Osteocyte (in vitro differentiated cells): ENCODE measurements around the gene TM7SF2. TPM values are rescaled to one million over a fixed set of nuclear protein-coding genes. Genes with fewer than 3 reads are reported as not detected.

ENCODE experiments used
- DNase-seq: peaks from one replicate; pipeline ENCODE4 v3.0.0; 2021; ENCODE audit warnings: mixed read lengths; ENCODE audit not compliant: unreplicated experiment; ENCODE audit errors: extremely low spot score
- H3K27ac Mint-ChIP-seq: one replicate; pipeline ENCODE4 v1.8.0; 2021; ENCODE audit warnings: mild to moderate bottlenecking, mixed read lengths; ENCODE audit not compliant: unreplicated experiment
- H3K27me3 Mint-ChIP-seq: one replicate; pipeline ENCODE4 v1.8.0; 2021; ENCODE audit warnings: mixed read lengths; ENCODE audit not compliant: unreplicated experiment
- H3K36me3 Mint-ChIP-seq: one replicate; pipeline ENCODE4 v1.8.0; 2021; ENCODE audit warnings: mixed read lengths; ENCODE audit not compliant: unreplicated experiment
- H3K4me1 Mint-ChIP-seq: one replicate; pipeline ENCODE4 v1.8.0; 2021; ENCODE audit warnings: mixed read lengths; ENCODE audit not compliant: unreplicated experiment
- H3K4me3 Mint-ChIP-seq: one replicate; pipeline ENCODE4 v1.8.0; 2021; ENCODE audit warnings: mild to moderate bottlenecking, moderate library complexity, mixed read lengths; ENCODE audit not compliant: unreplicated experiment
- H3K9me3 Mint-ChIP-seq: one replicate; pipeline ENCODE4 v1.8.0; 2021; ENCODE audit warnings: mixed read lengths; ENCODE audit not compliant: unreplicated experiment
- total RNA-seq: library from RNA; stranded (reverse); gene quantifications from 2 replicates; pipeline ENCODE4 v1.2.1, GENCODE V29; 2021
- TF ChIP-seq, protein P1 (sequence below): fragments of 200-600 bp; sonication (generic); IDR thresholded peaks from 2 replicates; pipeline ENCODE4 v1.5.0; 2021; ENCODE audit warnings: antibody characterized with exemption, mild to moderate bottlenecking, moderate library complexity

TM7SF2 gene
- total RNA-seq, 1 donor from 2014 or later: 13.6 TPM

GRCh38 chr11:65131417-65131776 is 19.7 kb downstream of the TM7SF2 start:
- TF ChIP-seq, protein P1, sequence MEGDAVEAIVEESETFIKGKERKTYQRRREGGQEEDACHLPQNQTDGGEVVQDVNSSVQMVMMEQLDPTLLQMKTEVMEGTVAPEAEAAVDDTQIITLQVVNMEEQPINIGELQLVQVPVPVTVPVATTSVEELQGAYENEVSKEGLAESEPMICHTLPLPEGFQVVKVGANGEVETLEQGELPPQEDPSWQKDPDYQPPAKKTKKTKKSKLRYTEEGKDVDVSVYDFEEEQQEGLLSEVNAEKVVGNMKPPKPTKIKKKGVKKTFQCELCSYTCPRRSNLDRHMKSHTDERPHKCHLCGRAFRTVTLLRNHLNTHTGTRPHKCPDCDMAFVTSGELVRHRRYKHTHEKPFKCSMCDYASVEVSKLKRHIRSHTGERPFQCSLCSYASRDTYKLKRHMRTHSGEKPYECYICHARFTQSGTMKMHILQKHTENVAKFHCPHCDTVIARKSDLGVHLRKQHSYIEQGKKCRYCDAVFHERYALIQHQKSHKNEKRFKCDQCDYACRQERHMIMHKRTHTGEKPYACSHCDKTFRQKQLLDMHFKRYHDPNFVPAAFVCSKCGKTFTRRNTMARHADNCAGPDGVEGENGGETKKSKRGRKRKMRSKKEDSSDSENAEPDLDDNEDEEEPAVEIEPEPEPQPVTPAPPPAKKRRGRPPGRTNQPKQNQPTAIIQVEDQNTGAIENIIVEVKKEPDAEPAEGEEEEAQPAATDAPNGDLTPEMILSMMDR: no peak
- DNase-seq: no peak
- Mint-ChIP-seq H3K4me3 (no peak overlapping the region), H3K4me1 (peaks cover 24% of the 10 kb centered on the region), H3K27ac (no peak overlapping the region), H3K9me3 (no peaks in the 10 kb centered on the region), H3K36me3 (peaks cover 11% of the 10 kb centered on the region), H3K27me3 (no peaks in the 10 kb centered on the region)

- Mint-ChIP-seq H3K27me3 (no peaks in the 10 kb centered on the region), H3K27ac (no peak overlapping the region), H3K4me3 (no peak overlapping the region), H3K9me3 (no peaks in the 10 kb centered on the region), H3K4me1 (peaks cover 24% of the 10 kb centered on the region), H3K36me3 (peaks cover 7% of the 10 kb centered on the region)
- TF ChIP-seq, protein P1: no peak
- no peak for DNase-seq
These were observed 20.2 kb downstream of the TM7SF2 start for GRCh38 chr11:65131895-65132237.

GRCh38 chr11:65132238-65132987 is 20.7 kb downstream of the TM7SF2 start:
- no peaks in the 10 kb centered on the region for H3K27me3 Mint-ChIP-seq
- peaks cover 5% of the 10 kb centered on the region for H3K36me3 Mint-ChIP-seq
- no peak for DNase-seq
- H3K4me1 Mint-ChIP-seq: peaks cover 24% of the 10 kb centered on the region
- H3K27ac Mint-ChIP-seq: peak overlapping the region; percentile 100
- H3K9me3 Mint-ChIP-seq: no peaks in the 10 kb centered on the region
- H3K4me3 Mint-ChIP-seq: peak overlapping the region; percentile 97
- TF ChIP-seq, protein P1: no peak

GRCh38 chr11:65132988-65133700 is 21.5 kb downstream of the TM7SF2 start:
- Mint-ChIP-seq H3K36me3 (peaks cover 5% of the 10 kb centered on the region), H3K27ac (peak overlapping the region; percentile 100), H3K4me1 (peaks cover 24% of the 10 kb centered on the region), H3K27me3 (no peaks in the 10 kb centered on the region), H3K9me3 (no peaks in the 10 kb centered on the region), H3K4me3 (peak overlapping the region; percentile 97)
- TF ChIP-seq, protein P1: no peak
- DNase-seq: no peak

- no peak for DNase-seq
- Mint-ChIP-seq H3K4me1 (peaks cover 24% of the 10 kb centered on the region), H3K27ac (peak overlapping the region; percentile 100), H3K4me3 (peak overlapping the region; percentile 97), H3K9me3 (no peaks in the 10 kb centered on the region), H3K36me3 (peaks cover 5% of the 10 kb centered on the region), H3K27me3 (peaks cover 2% of the 10 kb centered on the region)
- TF ChIP-seq, protein P1: no peak
These were observed 22.1 kb downstream of the TM7SF2 start for GRCh38 chr11:65133724-65134123.
